Transverse colon (tissue), 4 donors: ENCODE measurements around the gene RPLP1. TPM values are rescaled to one million over a fixed set of nuclear protein-coding genes. Genes with fewer than 3 reads are reported as not detected.

Experiments
- DNase-seq: peaks from one replicate; pipeline ENCODE4 v3.0.0-alpha.2; 2019
- H3K27ac ChIP-seq, 4 donors: fragments of 200-600 bp; sonication (generic); 2 replicates each; pipeline ENCODE4 v1.5.1; 2016 to 2018; ENCODE audit warnings: inconsistent platforms in 4 of 4
- H3K27me3 ChIP-seq: fragments of 200-600 bp; sonication (generic); 2 replicates; pipeline ENCODE4 v1.5.1; 2017; ENCODE audit warnings: inconsistent platforms
- H3K36me3 ChIP-seq, 4 donors: fragments of 200-600 bp; sonication (generic); 2 replicates each; pipeline ENCODE4 v1.5.1; 2017 to 2019; ENCODE audit warnings: inconsistent platforms in 4 of 4
- H3K4me1 ChIP-seq, 4 donors: fragments of 200-600 bp; sonication (generic); 2 replicates each; pipeline ENCODE4 v1.5.1; 2017 to 2020; ENCODE audit warnings: inconsistent platforms in 4 of 4
- H3K4me3 ChIP-seq, 4 donors: fragments of 200-600 bp; sonication (generic); 1 replicate in 1 of 4; 2 replicates in 3 of 4; pipeline versions ENCODE4 v1.5.1 to v1.6.1; 2017 to 2019; ENCODE audit warnings: inconsistent platforms in 4 of 4
- H3K9me3 ChIP-seq, 2 donors: fragments of 200-600 bp; sonication (generic); 2 replicates each; pipeline ENCODE4 v1.5.1; 2017 to 2019; ENCODE audit warnings: inconsistent platforms in 2 of 2
- EP300 ChIP-seq: sonication (generic); formaldehyde crosslinking; IDR thresholded peaks from one replicate; pipeline ENCODE4 v1.6.1; 2017; ENCODE audit warnings: antibody characterized with exemption, low read depth
- POLR2A ChIP-seq: fragments of 450-650 bp; IDR thresholded peaks from one replicate; pipeline ENCODE4 v1.6.1; 2016; ENCODE audit warnings: antibody characterized with exemption, mild to moderate bottlenecking, moderate library complexity
- POLR2AphosphoS5 ChIP-seq, 3 donors: sonication (generic); formaldehyde crosslinking; IDR thresholded peaks; one replicate each; pipeline ENCODE4 v1.6.1; 2016; ENCODE audit warnings: antibody characterized with exemption in 3 of 3
- WGBS, 2 donors: methylation state at CpG; one replicate each; pipeline ENCODE4 v1.1.5; 2018; ENCODE audit warnings: low coverage in 1 of 2; 5-methylcytosine and 5-hydroxymethylcytosine counted together
- in situ Hi-C, 4 donors: fragments of 200-750 bp; cut with MboI; loops; one replicate each; pipeline versions ENCODE4 v1.15.0 to v1.15.1; 2017; ENCODE audit warnings: low sequenced_read_pairs in 3 of 4, low pct_ligation_motif_present in 1 of 4, low pct_unique_long_range_greater_than_20kb in 1 of 4
- intact Hi-C: fragments of 100-400 bp; cut with DNase I; formaldehyde crosslinking; loops from one replicate; pipeline ENCODE4 v1.15.1; 2023; ENCODE audit warnings: low total_unique reads
- total RNA-seq, 4 donors: library from RNA; depleted of rRNA; stranded (reverse); fragments of >200 nt; gene quantifications; one replicate each; pipeline ENCODE4 v1.1.0, GENCODE V29; 2016
- TF ChIP-seq, protein P1 (sequence below), 5 experiments: fragments of 200-600 bp in 3 of 5; fragments of 450-650 bp in 2 of 5; sonication (generic) in 3 of 5; IDR thresholded peaks; 1 replicate in 2 of 5; 2 replicates in 3 of 5; pipeline ENCODE4 v1.5.1; 2016 to 2017; ENCODE audit warnings: antibody characterized with exemption in 5 of 5, inconsistent platforms in 3 of 5, mild to moderate bottlenecking in 2 of 5, moderate library complexity in 1 of 5

RPLP1 gene
- total RNA-seq, 4 donors from 2014 or later: 279 to 742 (median 450) TPM

DNA sequence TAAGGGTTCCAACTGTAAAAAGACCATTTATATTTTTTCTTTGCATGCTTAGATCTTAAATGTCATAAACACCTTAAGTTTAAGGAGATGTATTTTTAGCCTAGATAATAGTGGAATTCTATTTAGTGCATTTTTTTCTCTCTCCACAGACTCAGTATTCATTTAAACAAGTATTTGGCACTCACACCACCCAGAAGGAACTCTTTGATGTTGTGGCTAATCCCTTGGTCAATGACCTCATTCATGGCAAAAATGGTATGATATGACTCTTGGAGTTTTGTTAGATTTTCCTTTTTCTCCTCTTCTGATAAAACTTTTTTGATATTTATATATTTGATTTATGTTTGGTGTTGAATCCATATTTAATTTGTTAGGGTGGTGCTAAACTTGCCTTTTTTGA lies 31.1 kb upstream of the RPLP1 start:
- Histone ChIP-seq H3K27me3 (no peaks in the 10 kb centered on the region), H3K4me1 (no peaks in the 10 kb centered on the region), H3K9me3 (no peaks in the 10 kb centered on the region), H3K4me3 (no peak overlapping the region), H3K36me3 (peaks cover 0 to 3% (median under 1%) of the 10 kb centered on the region in 4 donors), H3K27ac (no peak overlapping the region)
- no peak for DNase-seq
- in situ Hi-C loops: no loop called here
- intact Hi-C loops: no loop called here
- TF ChIP-seq POLR2AphosphoS5 (IDR thresholded peaks at IDR 0.05) (no peak), POLR2A (no peak), EP300 (no peak)
- TF ChIP-seq, protein P1, sequence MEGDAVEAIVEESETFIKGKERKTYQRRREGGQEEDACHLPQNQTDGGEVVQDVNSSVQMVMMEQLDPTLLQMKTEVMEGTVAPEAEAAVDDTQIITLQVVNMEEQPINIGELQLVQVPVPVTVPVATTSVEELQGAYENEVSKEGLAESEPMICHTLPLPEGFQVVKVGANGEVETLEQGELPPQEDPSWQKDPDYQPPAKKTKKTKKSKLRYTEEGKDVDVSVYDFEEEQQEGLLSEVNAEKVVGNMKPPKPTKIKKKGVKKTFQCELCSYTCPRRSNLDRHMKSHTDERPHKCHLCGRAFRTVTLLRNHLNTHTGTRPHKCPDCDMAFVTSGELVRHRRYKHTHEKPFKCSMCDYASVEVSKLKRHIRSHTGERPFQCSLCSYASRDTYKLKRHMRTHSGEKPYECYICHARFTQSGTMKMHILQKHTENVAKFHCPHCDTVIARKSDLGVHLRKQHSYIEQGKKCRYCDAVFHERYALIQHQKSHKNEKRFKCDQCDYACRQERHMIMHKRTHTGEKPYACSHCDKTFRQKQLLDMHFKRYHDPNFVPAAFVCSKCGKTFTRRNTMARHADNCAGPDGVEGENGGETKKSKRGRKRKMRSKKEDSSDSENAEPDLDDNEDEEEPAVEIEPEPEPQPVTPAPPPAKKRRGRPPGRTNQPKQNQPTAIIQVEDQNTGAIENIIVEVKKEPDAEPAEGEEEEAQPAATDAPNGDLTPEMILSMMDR (IDR thresholded peaks at IDR 0.05): no peak

DNA sequence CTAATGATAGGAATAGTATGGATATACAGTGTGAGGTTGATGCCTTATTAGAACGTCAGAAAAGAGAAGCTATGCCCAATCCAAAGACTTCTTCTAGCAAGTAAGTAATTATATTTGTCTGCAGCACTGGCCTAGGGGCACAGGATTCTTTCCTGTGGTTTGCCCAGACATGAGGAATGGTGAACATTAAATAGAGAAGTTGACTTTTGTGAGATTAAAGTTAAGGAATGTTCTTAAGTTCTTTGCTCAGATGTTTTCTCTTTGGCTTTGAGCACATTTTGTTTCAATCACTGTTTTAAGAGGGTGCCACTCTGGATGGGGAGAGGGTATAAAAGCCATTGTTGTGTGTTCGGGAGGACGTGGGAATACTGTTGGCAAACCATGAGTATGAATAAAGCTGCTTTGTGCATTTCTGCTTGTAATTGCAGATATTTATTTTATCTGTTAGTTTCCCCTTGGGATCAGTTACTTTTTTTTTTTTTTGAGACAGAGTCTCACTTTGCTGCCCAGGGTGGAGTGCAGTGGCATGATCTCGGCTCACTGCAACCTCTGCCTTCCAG lies 30.2 kb upstream of the RPLP1 start:
- intact Hi-C loops (no loop called here), in situ Hi-C loops (no loop called here)
- 92 to 93% methylated on average over 3 to 4 of the region's 4 CpGs for WGBS, 2 donors
- peaks cover 0 to 7% (median 1%) of the 10 kb centered on the region in 4 donors for H3K36me3 ChIP-seq
- H3K4me1 ChIP-seq: no peaks in the 10 kb centered on the region
- no peak overlapping the region for H3K4me3 ChIP-seq
- no peak for DNase-seq
- no peaks in the 10 kb centered on the region for H3K27me3 ChIP-seq
- no peaks in the 10 kb centered on the region for H3K9me3 ChIP-seq
- H3K27ac ChIP-seq: no peak overlapping the region
- TF ChIP-seq POLR2AphosphoS5 (IDR thresholded peaks at IDR 0.05) (no peak), EP300 (no peak), POLR2A (no peak)
- TF ChIP-seq, protein P1 (IDR thresholded peaks at IDR 0.05): no peak

DNA sequence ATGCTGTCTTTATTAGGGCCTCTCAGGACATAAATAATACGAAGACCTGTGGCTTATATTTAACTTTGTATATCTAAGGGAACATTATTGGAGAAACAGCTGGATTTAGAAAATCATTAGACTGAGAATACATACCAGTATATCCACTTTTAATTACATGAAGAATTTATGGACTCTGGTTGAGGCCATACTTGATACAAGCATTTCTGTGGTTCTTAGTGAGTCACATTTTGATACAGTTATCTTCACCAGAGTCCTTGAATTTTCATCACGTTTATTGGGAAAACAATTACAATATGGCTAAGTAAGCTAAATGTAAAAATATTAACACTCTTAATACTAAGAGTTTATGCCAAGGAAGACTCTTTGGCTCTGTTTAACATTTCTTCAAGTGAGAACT lies 28.6 kb upstream of the RPLP1 start:
- TF ChIP-seq POLR2AphosphoS5 (IDR thresholded peaks at IDR 0.05) (no peak), EP300 (no peak), POLR2A (no peak)
- TF ChIP-seq, protein P1 (IDR thresholded peaks at IDR 0.05): no peak
- Histone ChIP-seq H3K4me3 (no peak overlapping the region), H3K27me3 (no peaks in the 10 kb centered on the region), H3K9me3 (no peaks in the 10 kb centered on the region), H3K4me1 (no peaks in the 10 kb centered on the region), H3K36me3 (peaks cover 0 to 7% (median 1%) of the 10 kb centered on the region in 4 donors), H3K27ac (no peak overlapping the region)
- intact Hi-C loops: no loop called here
- WGBS, 2 donors: 88 to 94% methylated on average over 2 of the region's 2 CpGs
- no peak for DNase-seq
- in situ Hi-C loops: no loop called here

DNA sequence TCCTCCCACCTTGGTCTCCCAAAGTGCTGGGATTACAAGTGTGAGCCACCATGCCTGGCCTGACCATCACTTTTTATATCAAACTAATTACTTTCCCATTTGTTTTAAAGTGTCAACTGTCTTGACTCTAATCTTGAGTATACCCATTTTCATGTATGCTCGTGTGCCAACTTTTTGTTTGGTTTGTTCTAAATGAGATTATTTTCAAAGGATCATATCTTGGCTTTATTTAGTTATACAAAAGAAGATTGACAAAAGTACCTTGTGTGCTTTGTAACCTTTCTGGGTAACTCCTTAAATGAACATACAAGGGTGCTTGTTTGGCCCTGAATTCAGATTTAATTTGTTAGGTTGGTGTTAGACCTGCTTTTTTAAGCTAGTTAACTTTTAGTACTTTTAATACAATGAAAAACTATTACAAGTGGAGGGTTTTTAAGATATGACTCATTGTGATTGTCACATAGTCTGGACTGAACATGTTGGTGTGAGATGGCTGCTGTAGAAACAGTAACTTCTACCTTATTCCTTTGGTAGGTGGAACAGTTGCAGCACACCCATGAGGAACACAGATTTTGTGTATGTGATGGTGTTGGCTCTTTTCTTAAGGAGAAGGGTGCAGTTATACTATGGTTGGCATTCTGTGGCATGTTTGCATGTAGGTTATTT lies 27.7 kb upstream of the RPLP1 start:
- WGBS, 2 donors: 85 to 87% methylated on average over 1 of the region's 1 CpG
- peaks cover 0 to 7% (median 1%) of the 10 kb centered on the region in 4 donors for H3K36me3 ChIP-seq
- intact Hi-C loops (no loop called here), in situ Hi-C loops (no loop called here)
- H3K4me3 ChIP-seq: no peak overlapping the region
- H3K9me3 ChIP-seq: no peaks in the 10 kb centered on the region
- no peaks in the 10 kb centered on the region for H3K4me1 ChIP-seq
- no peak overlapping the region for H3K27ac ChIP-seq
- no peaks in the 10 kb centered on the region for H3K27me3 ChIP-seq
- no peak for DNase-seq
- TF ChIP-seq POLR2AphosphoS5 (IDR thresholded peaks at IDR 0.05): no peak
